GM21381 (cell line): ENCODE data around the gene ZNF526.
"Not testable (repeated sequence)": the region's sequence is repeated elsewhere in the genome, so short reads cannot be mapped to it uniquely, and the experiment has no call there.

Source experiments
- ATAC-seq: cut with Tn5 transposase; IDR thresholded peaks from one replicate; pipeline ENCODE4 v1.9.1; 2021; ENCODE audit warnings: mild to moderate bottlenecking, moderate library complexity; ENCODE audit not compliant: unreplicated experiment

Gene ZNF526

DNA sequence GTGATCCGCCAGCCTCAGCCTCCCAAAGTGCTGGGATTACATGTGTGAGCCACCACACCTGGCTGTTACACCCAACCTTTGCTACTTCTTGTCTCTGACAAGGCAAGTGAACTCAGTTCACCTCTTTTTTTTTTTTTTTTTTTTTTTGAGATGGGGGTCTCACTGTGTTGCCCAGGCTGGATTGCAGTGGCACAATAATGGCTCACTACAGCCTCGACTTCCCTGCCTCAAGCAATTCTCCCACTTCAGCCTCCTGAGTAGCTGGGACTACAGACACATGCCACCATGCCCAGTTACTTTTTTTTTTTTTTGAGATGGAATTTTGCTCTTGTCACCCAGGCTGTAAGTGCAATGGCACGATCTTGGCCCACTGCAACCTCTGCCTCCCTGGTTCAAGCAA is 37.7 kb downstream of the ZNF526 start:
- ATAC-seq: not testable (repeated sequence)

DNA sequence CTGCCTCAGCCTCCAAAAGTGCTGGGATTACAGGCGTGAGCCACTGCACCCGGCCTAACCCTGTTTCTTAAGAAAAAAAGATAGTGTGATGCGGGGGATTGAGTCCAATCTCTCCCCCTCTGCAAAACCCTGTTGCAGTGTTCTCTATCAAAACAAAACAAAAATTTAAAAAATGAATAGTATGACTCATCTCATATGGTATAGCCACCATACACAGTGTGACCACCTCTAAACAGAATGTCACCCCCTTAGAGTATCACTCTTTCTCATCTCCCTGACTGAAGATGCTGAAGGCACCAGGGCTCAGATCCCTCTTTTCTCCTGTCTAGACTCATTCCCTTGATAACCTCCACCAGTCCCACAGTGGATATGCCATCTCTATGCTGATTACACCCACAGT is 41.7 kb downstream of the ZNF526 start:
- ATAC-seq: no peak

DNA sequence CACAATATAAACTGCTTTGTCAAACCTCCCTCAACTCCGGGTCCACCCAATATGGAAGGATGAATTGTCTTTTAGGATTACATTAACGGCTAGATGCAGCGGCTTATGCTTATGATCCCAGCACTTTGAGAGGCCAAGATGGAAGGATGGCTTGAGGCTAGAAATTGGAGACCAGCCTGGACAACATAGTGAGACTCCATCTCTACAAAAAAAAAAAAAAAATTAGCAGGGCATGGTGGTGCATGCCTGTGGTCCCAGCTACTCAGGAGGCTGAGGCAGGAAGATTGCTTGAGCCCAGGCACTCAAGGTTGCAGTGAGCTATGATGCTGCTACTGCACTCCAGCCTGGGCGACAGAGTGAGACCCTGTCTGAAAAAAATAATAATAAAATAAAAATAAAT is 46.0 kb downstream of the ZNF526 start:
- not testable (repeated sequence) for ATAC-seq

GRCh38 chr19:42266928-42267603 is 47.0 kb downstream of the ZNF526 start:
- not testable (repeated sequence) for ATAC-seq

- no peak for ATAC-seq
Observed at GRCh38 chr19:42267644-42268141, 47.6 kb downstream of the ZNF526 start.

GRCh38 chr19:42268142-42268703 is 48.1 kb downstream of the ZNF526 start:
- peak; percentile 56 for ATAC-seq

DNA sequence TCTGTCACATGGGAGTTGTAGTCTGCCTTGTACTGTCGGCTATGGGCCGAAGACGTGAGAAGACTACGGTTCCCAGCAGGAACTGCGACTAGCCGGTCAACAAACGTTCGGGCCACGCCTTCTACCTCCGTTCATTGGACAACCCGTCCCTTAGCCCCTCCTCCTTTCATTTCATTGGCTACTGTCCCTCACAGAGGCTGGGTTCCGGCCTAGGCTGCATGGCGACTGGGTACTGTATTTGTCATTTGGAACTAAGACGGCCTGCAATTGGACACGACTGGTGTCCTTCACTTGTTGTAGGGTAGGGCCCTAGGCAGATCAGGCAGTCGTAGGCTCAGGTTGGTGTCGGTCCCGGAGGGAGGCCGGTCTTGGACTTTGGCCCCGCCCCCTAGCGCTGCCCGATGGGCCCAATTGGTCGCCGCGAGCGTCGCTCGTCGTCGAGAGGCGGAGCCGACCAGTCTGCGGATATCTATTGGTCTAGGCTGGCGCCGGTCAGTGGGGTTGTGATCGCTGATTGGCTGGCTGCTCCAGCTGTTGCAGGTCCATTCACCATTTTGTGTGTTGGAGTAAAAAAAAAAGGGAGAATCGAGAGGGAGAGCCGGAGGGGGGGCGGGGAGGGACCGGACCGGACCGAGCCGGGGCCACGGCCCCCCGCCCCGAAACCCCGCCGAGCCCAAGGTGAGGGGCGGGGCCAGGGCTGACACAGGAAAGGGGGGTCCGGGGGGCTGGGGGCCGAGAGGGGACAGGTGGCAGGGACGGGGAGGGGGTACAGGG is 48.8 kb downstream of the ZNF526 start, which contains the start of gene CIC:
Gene CIC, plus strand, starts transcription at position 549 of the 774 bp plus-strand sequence. CDS start 2,532 bp downstream, outside the sequence.
- peak; percentile 74 for ATAC-seq

- ATAC-seq: no peak
Observed at GRCh38 chr19:42269478-42270345, 49.6 kb downstream of the ZNF526 start.

- no peak for ATAC-seq
Observed at GRCh38 chr19:42270346-42271044, 50.4 kb downstream of the ZNF526 start.

DNA sequence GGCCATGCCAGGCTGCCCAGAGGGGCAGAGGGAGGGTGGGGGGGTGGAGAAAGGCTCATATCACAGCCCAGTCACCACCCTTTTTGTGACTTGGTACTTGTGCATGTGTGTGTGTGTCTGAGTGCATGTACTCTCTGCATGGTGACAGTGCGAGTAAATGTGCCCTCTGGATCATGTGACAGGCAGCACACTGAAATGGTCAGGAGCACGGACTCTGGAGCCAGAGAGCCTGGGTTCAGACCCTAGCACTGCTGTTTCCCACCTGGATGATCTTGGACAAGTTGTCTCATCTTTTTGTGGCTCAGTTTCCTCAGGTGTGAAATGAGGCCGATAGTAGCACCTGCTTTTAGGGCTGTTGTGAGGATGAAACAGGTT is 50.9 kb downstream of the ZNF526 start:
- no peak for ATAC-seq

DNA sequence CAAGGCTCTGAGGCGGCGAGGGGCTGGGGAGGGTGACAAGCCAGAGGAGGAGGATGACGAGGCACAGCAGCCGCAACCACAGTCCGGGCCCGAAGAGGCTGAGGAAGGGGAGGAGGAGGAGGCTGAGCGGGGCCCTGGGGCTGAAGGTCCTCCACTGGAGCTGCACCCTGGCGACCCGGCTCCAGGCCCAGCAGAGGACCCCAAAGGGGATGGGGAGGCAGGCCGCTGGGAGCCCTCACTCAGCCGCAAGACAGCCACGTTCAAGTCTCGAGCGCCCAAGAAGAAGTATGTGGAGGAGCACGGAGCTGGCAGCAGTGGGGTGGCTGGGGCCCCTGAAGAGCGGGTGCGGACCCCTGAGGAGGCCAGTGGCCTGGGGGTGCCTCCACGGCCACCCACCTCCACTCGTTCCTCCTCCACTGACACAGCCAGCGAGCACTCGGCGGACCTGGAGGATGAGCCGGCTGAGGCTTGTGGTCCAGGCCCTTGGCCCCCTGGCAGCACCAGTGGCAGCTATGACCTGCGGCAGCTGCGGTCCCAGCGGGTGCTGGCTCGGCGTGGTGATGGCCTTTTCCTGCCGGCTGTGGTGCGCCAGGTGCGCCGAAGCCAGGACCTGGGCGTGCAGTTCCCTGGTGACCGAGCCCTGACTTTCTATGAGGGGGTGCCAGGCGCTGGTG is 51.9 kb downstream of the ZNF526 start:
- no peak for ATAC-seq

- no peak for ATAC-seq
Observed at GRCh38 chr19:42272535-42272897, 52.4 kb downstream of the ZNF526 start.

GRCh38 chr19:42272989-42273406 is 52.9 kb downstream of the ZNF526 start:
- no peak for ATAC-seq

GRCh38 chr19:42273407-42274064 is 53.4 kb downstream of the ZNF526 start:
- no peak for ATAC-seq

DNA sequence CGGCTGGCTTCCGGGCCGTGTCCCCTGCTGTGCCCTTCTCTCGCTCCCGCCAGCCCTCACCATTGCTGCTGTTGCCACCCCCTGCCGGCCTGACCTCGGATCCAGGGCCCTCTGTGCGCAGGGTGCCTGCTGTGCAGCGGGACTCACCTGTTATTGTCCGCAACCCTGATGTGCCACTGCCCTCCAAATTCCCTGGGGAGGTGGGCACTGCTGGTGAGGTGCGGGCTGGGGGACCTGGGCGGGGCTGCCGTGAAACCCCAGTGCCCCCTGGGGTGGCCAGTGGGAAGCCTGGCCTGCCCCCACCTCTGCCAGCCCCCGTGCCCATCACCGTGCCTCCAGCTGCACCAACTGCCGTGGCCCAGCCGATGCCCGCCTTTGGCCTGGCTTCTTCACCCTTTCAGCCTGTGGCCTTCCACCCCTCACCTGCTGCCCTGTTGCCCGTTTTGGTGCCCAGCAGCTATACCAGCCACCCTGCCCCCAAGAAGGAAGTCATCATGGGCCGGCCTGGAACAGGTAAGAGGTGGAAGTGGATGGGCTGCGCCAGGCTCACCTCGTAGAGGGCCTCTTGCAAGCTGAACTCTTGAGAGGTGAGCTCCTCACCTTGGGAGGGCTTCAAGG is 54.1 kb downstream of the ZNF526 start:
- no peak for ATAC-seq

- no peak for ATAC-seq
Observed at GRCh38 chr19:42275103-42275502, 55.0 kb downstream of the ZNF526 start.

DNA sequence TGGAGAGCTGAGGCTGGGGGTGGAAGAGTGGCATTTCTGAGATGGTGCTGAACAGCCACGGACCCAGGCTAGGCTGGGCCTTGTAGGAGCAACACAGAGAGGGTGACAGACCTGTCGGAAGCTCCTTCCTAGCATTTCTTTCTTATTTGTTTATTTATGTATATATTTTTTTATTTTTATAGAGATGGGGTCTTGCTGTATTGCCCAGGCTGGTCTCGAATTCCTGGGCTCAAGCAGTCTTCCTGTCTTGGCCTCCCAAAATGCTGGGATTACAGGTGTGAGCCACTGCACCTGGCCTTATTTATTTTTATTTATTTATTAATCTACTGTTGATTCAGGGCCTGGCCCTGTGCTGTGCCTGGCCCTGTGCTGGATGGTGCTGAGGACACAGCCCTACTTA is 55.4 kb downstream of the ZNF526 start:
- no peak for ATAC-seq

DNA sequence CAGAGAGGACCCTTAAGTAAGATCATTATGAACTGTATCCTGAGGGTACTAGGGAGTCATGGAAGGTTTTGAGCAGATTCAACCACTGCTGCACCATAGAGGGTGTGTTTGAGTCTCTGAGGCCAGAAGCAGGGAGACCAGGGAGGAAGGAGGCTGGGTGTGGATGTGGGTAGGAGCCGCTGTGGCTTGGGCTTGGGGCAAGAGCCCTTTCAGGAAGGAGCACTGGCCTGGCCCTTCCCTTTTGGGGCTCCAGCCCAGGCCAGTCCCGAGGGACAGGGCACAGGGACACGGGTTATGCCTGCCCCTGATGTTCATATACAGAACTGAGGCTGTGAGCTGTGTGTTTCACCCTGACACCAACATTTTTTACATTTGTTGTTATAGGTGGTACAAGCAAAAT is 56.2 kb downstream of the ZNF526 start:
- ATAC-seq: no peak

GRCh38 chr19:42276821-42277220 is 56.7 kb downstream of the ZNF526 start:
- no peak for ATAC-seq
